Suppressor macrophage treated with lipopolysaccharide for 1 hour (primary cell): ENCODE results near the gene ERLIN1.
"Not testable (repeated sequence)": the region's sequence is repeated elsewhere in the genome, so short reads cannot be mapped to it uniquely, and the experiment has no call there.

Source experiments
- DNase-seq, 3 donors: peaks; one replicate each; pipeline ENCODE4 v3.0.0-alpha.2; 2020 to 2022

Gene ERLIN1

GRCh38 chr10:100131571-100131970 is 54.3 kb downstream of the ERLIN1 start:
- DNase-seq: no peak

DNA sequence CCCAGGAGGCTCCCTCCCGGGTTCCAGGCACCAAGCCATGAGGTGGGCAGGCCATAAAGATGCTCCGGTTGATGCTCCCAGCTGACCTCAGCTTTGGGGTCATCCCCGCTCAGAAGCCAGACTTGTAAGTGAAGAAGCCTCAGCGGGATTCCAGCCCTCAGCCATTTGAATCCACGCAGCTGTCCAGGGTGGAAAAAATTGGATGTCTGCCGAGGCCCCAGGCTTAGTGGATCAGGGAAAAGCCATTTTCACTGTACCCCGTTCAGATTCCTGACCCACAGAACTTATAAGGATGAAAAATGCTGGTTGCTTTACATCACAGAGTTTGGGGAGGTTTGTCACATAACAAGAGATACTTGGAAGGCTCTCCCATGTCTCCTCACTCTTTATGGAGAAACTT is 55.0 kb downstream of the ERLIN1 start:
- DNase-seq: no peak

DNA sequence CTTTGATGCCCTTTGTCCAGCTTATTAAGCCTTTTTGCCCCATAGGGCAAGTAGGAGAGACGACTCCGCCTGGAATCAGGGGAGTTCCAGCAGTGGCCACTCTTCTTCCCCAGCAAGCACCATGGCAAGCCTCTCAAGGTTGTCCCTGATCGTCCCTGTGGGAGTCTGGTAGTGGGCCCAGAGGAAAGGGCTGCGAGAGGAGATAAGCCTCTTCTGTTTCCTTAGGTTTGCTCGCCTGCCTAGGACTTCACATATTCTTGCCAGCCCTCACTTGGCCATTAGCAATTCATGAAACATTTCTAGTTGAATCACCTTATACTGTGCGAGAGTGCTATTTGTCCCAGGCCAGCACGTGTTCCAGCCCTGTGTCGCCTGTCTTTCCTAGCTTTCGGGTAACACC is 56.4 kb downstream of the ERLIN1 start:
- no peak for DNase-seq

DNA sequence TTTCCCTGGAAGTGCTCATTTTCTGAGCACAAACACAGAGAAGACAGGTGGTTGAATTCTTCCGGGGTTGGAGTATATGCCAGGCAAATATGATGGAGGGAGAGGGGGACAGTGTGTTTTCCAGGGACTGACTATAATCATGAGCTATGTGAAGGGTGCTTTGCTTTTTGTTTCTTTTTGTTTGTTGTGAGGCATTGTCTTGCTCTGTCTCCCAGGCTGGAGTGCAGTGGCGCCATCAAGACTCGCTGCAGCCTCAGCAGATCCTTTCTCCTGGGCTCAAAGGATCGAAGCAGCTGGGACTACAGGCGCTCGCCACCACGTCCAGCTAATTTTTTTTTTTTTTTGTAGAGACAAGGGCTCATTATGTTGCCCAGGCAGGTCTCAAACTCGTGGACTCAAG is 56.9 kb downstream of the ERLIN1 start:
- no peak for DNase-seq

DNA sequence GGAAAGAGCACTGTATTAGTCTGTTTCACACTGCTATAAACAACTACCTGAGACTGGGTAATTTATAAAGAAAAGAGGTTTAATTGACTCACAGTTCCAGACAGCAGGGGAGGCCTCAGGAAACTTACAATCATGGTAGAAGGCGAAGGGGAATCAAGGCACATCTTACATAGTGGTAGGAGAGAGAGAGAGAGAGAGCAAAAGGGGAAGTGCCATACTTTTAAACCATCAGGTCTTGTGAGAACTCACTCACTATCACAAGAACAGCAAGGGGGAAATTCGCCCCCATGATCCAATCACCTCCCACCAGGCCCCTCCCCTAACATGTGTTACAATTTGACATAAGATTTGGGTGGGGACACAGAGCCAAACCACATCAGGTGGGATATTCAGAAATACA is 60.5 kb downstream of the ERLIN1 start:
- not testable (repeated sequence) for DNase-seq

GRCh38 chr10:100124097-100124496 is 61.7 kb downstream of the ERLIN1 start:
- no peak for DNase-seq

DNA sequence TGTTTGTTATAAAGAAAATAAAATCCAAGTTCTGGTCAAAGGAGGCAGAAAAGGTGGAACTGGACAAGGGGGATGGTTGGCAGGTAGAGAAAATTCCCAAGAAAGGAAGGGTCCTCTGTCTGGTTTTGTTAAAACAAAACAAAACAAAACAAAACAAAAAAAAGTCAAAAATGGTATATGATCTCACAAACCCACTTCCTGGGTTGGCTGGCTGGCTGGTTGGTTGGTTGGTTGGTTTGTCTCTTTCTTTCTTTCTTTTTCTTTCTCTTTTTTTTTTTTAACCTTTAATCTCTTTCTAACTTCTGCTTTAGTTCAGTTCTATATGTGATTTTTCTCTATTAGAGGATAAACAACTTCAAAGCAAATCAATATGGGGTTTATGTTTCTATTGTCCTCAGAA is 63.0 kb downstream of the ERLIN1 start:
- no peak for DNase-seq

GRCh38 chr10:100120550-100120949 is 65.3 kb downstream of the ERLIN1 start:
- DNase-seq: no peak

- DNase-seq: no peak
Observed at GRCh38 chr10:100119726-100120125, 66.1 kb downstream of the ERLIN1 start.

GRCh38 chr10:100114976-100115770 is 70.7 kb downstream of the ERLIN1 start:
- DNase-seq: no peak

DNA sequence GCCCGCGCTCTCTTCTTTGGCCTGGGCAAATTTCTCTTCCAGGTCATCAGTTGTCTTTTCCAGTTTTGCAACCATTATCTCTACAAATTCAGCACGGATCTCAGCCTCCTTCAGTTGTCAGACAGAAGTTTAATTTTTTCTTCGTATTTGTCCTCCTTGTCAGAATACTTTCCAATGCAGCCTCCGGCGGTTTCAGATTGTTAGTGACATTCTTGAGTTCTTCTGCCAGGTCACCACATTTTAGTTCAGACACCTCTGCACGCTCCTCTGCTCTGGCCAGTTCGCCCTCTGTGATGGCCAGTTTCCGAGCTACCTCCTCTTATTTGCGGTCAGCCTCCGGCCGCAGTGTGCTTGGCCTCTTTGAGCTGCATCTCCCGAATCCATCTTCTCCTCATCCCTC is 71.4 kb downstream of the ERLIN1 start:
- no peak for DNase-seq

DNA sequence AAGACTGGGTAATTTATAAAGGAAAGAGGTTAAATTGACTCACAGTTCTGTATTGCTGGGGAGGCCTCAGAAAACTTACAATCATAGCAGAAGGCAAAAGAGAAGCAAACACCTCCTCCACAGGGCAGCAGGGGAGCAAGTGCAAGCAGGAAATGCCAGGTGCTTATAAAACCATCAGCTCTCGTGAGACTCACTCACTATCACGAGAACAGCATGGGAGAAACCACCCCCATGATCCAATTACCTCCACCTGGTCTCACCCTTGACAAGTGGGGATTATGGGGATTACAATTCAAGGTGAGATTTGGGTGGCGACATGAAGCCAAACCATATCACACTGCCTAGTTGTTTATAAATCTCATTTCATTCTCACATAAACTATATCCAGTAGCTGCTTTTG is 76.2 kb downstream of the ERLIN1 start:
- no peak for DNase-seq

DNA sequence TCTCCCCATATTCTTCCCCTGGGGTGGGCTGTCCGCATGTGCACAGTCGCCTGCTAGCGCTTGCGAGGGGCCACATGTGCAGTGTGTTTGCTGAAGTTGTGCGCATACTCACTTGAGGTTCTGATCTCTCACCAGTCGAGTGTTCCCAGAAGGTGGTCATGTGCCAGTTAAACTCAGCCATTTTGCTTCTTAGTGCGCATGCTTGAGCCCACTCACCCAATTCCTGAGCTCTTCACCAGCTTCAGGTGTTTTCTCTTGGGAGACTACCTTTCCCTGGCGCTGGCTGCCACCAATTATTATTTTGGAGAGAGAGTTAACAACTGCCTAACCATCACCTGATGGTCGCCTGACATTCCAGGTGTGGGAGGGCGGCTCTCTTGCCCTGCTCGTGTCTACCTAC is 79.0 kb downstream of the ERLIN1 start:
- DNase-seq: no peak

DNA sequence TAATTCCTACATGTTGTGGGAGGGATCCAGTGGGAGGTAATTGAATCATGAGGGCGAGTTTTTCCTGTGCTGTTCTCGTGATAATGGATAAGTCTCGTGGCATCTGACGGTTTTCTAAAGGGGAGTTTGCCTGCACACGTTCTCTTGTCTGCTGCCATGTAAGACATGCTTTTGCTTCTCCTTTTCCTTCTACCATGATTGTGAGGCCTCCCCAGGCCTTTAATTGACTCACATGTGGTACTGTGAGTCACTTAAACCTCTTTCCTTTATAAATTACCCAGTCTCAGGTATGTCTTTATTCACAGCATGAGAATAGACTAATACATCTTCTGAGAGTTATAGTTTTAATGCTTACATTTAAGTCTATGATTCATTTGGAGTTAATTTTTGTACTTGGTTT is 81.5 kb downstream of the ERLIN1 start:
- no peak for DNase-seq

DNA sequence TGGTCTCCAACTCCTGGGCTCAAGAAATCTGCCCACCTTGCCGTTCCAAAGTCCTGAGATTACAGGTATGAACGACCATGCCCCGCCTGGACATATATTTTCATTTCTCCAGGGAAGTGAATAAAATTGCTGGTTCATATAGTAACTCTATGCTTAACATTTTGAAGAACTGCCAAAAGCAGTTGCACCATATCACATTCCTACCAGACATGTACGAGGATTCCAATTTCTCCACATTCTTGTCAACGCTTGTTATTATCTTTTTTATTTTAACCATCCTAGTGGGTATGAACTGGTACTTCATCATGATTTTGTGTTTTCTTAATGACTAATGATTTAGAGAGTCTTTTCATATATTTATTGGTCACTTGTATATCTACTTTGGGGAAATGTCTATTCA is 82.2 kb downstream of the ERLIN1 start:
- DNase-seq: no peak

DNA sequence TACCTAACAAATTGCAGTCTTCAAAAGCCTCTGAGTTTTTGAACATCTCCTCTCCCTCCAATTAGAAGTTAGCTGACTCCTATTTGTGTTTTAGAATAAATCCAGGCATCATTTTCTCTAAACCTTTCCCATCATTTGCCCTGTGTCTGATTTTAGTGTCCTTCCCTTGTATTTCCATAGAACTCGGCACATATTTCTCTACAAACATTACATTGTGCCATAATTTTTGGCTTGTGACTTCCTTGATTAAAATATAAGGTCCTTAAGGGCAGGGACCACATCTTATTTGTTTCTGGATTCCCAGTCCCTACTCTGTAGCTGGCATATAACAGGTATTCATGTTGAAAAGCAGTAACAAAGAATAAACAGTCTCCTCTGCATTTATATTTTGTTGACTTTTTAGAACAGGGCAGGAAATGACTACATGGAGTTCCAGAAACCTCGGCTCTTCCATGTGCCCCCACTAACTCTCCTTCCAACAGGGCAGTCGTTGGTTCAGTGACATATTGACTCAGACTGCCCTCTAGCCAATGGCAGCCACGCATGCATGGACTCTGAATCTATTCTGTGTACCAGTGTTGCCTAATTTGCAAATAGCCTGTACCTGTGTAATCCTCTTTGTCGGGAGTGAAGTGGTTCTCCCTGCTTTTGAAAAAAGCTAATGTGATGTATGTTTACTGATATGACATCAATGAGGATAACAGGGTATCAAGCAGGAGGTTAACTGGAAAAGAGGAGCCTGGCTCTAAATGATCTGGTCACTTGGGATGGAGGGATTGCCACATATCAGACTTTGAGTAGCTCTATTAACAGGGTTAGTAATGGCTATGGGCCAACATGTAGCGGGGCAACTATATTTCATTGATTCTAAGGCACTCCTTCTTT is 84.4 kb downstream of the ERLIN1 start:
- DNase-seq: no peak

- peak in 1 of 3 donors; percentile 4 for DNase-seq
Observed at GRCh38 chr10:100100651-100101184, 85.1 kb downstream of the ERLIN1 start.
